Endothelial cell of umbilical vein (primary cell): ENCODE results near the gene EPN1. TPM values are rescaled to one million over a fixed set of nuclear protein-coding genes. Genes with fewer than 3 reads are reported as not detected.

Experiments used
- BruUV-seq: library from RNA; stranded (reverse); fragments of 400-500 nt; replicated peaks from 2 replicates; lab custom pipeline; 2021; lab: Mats Ljungman, UMichigan
- CTCF ChIA-PET: fragments of 300-600, 350-600 bp; sonication (Branson Sonifier 250); formaldehyde crosslinking; loops from one replicate; lab custom pipeline; 2021; ENCODE audit warnings: antibody characterized with exemption, inconsistent platforms; lab: Charles Lee
- POLR2A ChIA-PET: fragments of 300-600, 350-600 bp; sonication (Branson Sonifier 250); formaldehyde crosslinking; loops from one replicate; lab custom pipeline; 2021; ENCODE audit warnings: antibody characterized with exemption, inconsistent platforms; lab: Charles Lee
- DNase-seq: peaks from one replicate; pipeline ENCODE4 v3.0.0-alpha.2; 2011; ENCODE audit warnings: low read depth, low spot score
- FAIRE-seq: peaks from 2 replicates; lab custom pipeline; 2011; peaks lifted over from hg19 to GRCh38; lab: Jason Lieb, UNC
- H2AFZ ChIP-seq: 2 replicates; pipeline ENCODE4 v1.6.0; 2012; ENCODE audit warnings: low read depth, low read length, control low read depth, inconsistent platforms
- H3K27ac ChIP-seq: 2 replicates; pipeline ENCODE4 v1.5.1; 2011; ENCODE audit warnings: low read depth, mild to moderate bottlenecking, control low read depth, low read length, moderate library complexity; ENCODE audit not compliant: insufficient read depth
- H3K27me3 ChIP-seq, 2 experiments: 2 replicates each; pipeline versions ENCODE4 v1.6.0 to v1.6.1; 2011; ENCODE audit warnings: low read length in 2 of 2, mixed read lengths in 1 of 2; ENCODE audit not compliant: control insufficient read depth in 2 of 2, insufficient read depth in 2 of 2
- H3K36me3 ChIP-seq, 2 experiments: 2 replicates in 1 of 2; 3 replicates in 1 of 2; pipeline ENCODE4 v1.5.1; 2011; ENCODE audit warnings: low read length in 2 of 2, mild to moderate bottlenecking in 1 of 2, moderate library complexity in 1 of 2; ENCODE audit not compliant: control insufficient read depth in 2 of 2, insufficient read depth in 2 of 2; ENCODE audit errors: extremely low read depth in 1 of 2
- H3K4me1 ChIP-seq: 3 replicates; pipeline ENCODE4 v1.5.1; 2011; ENCODE audit warnings: mild to moderate bottlenecking, low read length; ENCODE audit not compliant: control insufficient read depth, insufficient read depth; ENCODE audit errors: extremely low read depth
- H3K4me2 ChIP-seq: 2 replicates; pipeline ENCODE4 v1.6.1; 2011; ENCODE audit warnings: low read length, control low read depth, mixed read lengths; ENCODE audit not compliant: insufficient read depth
- H3K4me3 ChIP-seq, 3 experiments: fragments of 200-600 bp in 1 of 3; sonication (generic), shearing (Covaris generic) in 1 of 3; replicated peaks in 1 of 3; 2 replicates each; pipeline ENCODE4 v1.5.1; 2011 to 2016; ENCODE audit warnings: control low read depth in 3 of 3, low read length in 3 of 3, mild to moderate bottlenecking in 2 of 3, inconsistent platforms in 1 of 3, low read depth in 1 of 3, moderate library complexity in 1 of 3; ENCODE audit not compliant: insufficient read depth in 1 of 3
- H3K79me2 ChIP-seq: 2 replicates; pipeline ENCODE4 v1.6.0; 2012; ENCODE audit warnings: low read length, inconsistent platforms; ENCODE audit not compliant: control insufficient read depth, insufficient read depth
- H3K9ac ChIP-seq: replicated peaks from 2 replicates; pipeline ENCODE3; 2011; ENCODE audit warnings: low read length, control low read depth; ENCODE audit not compliant: insufficient read depth; ENCODE audit errors: extremely low read depth
- H3K9me1 ChIP-seq: replicated peaks from 3 replicates; pipeline ENCODE4 v1.6.0; 2011; ENCODE audit warnings: mild to moderate bottlenecking, low read length; ENCODE audit not compliant: control insufficient read depth, insufficient read depth; ENCODE audit errors: extremely low read depth
- H3K9me3 ChIP-seq: replicated peaks from 2 replicates; pipeline ENCODE4 v1.5.1; 2012; ENCODE audit warnings: low read length, inconsistent platforms; ENCODE audit not compliant: control insufficient read depth, insufficient read depth
- H4K20me1 ChIP-seq: replicated peaks from 2 replicates; pipeline ENCODE3; 2011; ENCODE audit warnings: mild to moderate bottlenecking, low read length; ENCODE audit not compliant: control insufficient read depth, insufficient read depth; ENCODE audit errors: extremely low read depth
- EZH2 ChIP-seq: IDR thresholded peaks from 2 replicates; pipeline ENCODE4 v1.6.1; 2012; ENCODE audit warnings: borderline replicate concordance, low read depth, mild to moderate bottlenecking, moderate library complexity, low read length, inconsistent platforms; ENCODE audit not compliant: severe bottlenecking
- FOS ChIP-seq: IDR thresholded peaks from 2 replicates; pipeline ENCODE4 v1.6.1; 2011; ENCODE audit warnings: mild to moderate bottlenecking, low read length, moderate library complexity, borderline replicate concordance; ENCODE audit not compliant: insufficient read depth
- GATA2 ChIP-seq: IDR thresholded peaks from 2 replicates; pipeline ENCODE4 v1.7.0; 2011; ENCODE audit warnings: low read depth, mild to moderate bottlenecking, moderate library complexity, mixed read lengths, low read length; ENCODE audit not compliant: insufficient read length, insufficient read depth
- JUN ChIP-seq: IDR thresholded peaks from 2 replicates; pipeline ENCODE4 v1.6.1; 2011; ENCODE audit warnings: borderline replicate concordance, low read depth; ENCODE audit not compliant: insufficient read length, insufficient read depth
- MYC ChIP-seq: IDR thresholded peaks from one replicate; pipeline ENCODE4 v1.6.1; 2011; ENCODE audit warnings: mild to moderate bottlenecking, low read depth, low read length
- POLR2A ChIP-seq: IDR thresholded peaks from 2 replicates; pipeline ENCODE4 v1.6.1; 2012; ENCODE audit warnings: low read depth, mild to moderate bottlenecking, control low read depth, low read length
- POLR2AphosphoS5 ChIP-seq: IDR thresholded peaks from 2 replicates; pipeline ENCODE4 v1.6.1; 2012; ENCODE audit warnings: low read depth, mild to moderate bottlenecking, control low read depth, low read length, moderate library complexity; ENCODE audit not compliant: insufficient read depth
- dilution Hi-C: fragments of 300-500 bp; cut with MboI; formaldehyde crosslinking; loops from one replicate; pipeline ENCODE4 v1.15.0; 2019; ENCODE audit warnings: low sequenced_read_pairs; ENCODE audit not compliant: extremely low pct_ligation_motif_present
- intact Hi-C: fragments of 100-400 bp; cut with micrococcal nuclease; formaldehyde crosslinking; loops from one replicate; pipeline ENCODE4 v1.10.0; 2022
- polyA plus RNA-seq, 4 experiments: library from polyadenylated mRNA; depleted of rRNA in 3 of 4; stranded (reverse) in 3 of 4; unstranded in 1 of 4; fragments of >200 nt; gene quantifications; 2 replicates each; pipeline versions ENCODE4 v1.2.1 to v1.2.3, GENCODE V29; 2011 to 2012; ENCODE audit warnings: missing spikeins in 1 of 4
- total RNA-seq: library from RNA; stranded (reverse); gene quantifications from 2 replicates; pipeline ENCODE4 v1.2.3, GENCODE V29; 2021
- TF ChIP-seq, protein P1 (sequence below), 2 donors: IDR thresholded peaks; 1 replicate in 1 of 2; 2 replicates in 1 of 2; pipeline ENCODE4 v1.5.1; 2011; ENCODE audit warnings: low read length in 2 of 2, mild to moderate bottlenecking in 2 of 2, moderate library complexity in 2 of 2, control low read depth in 1 of 2, inconsistent platforms in 1 of 2, low read depth in 1 of 2; ENCODE audit not compliant: insufficient read depth in 1 of 2; ENCODE audit errors: extremely low read depth in 1 of 2
- TF ChIP-seq, protein P2 (sequence below): IDR thresholded peaks from 2 replicates; pipeline ENCODE4 v1.6.1; 2011; ENCODE audit not compliant: insufficient read depth, insufficient read length

The EPN1 gene
- total and polyA plus RNA-seq, 2 donors (not counting 3 experiments of a cell fraction or from before 2014, with no cell fraction given): 87.2 to 138 TPM

DNA sequence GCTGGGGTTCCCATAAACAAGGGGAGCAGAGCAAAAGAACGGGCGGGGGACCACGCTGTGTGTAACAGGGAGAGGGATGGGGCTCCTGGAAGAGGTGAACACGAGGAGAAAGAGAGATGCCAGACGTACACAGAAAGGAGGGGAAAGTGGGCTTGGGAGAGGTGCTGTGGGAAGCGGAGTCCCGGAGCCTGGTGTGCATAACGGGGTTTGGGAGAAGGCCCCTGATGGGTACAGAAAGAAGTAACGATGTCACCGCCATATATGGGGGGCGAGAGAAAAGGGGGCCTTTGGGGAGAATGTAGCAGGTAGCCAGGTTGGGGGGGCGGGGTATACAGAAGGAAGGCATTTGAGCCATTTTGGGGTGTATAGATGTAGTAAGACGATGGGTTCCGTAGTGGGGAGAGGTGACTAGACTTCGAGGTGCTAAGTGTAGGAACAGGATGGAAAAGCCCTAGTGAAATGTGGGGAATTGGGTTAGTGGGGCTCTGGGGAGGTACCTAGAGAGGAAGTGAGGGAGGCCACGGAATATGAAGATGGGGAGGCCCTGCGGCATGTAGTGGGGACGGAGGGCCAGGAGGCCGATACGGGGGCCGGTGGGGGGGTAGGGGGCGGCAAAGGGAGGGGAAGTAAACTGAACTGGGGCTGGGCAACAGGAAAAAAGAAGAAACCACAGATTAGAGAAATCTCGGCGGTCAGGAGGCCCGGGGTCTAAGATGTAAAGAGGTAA, 33.4 kb upstream of the EPN1 start:
- peak overlapping the region; percentile 59 to 75 (median 60) for H3K4me3 ChIP-seq
- no TSS peak for BruUV-seq
- dilution Hi-C loops (no loop called here), intact Hi-C loops (loop anchor here (5.0 kb wide), 1 partner anchor 554 kb away; no protein-coding TSS in a partner anchor)
- no peaks in the 10 kb centered on the region for H3K27me3 ChIP-seq
- H3K27ac ChIP-seq: peak overlapping the region; percentile 6
- H3K9me3 ChIP-seq: no peaks in the 10 kb centered on the region
- peaks cover 23% of the 10 kb centered on the region for H3K4me1 ChIP-seq
- no peaks in the 10 kb centered on the region for H4K20me1 ChIP-seq
- ChIA-PET CTCF (interaction anchor here (0.7 to 2.0 kb wide), 4 partner anchors 9 to 13 kb away, joined by 3 to 14 read pairs (median 6); no protein-coding TSS in a partner anchor), POLR2A (interaction anchor here (0.7 to 1.3 kb wide), 3 partner anchors 8 to 15 kb away, joined by 3 to 4 read pairs (median 4); partner anchors contain the start of gene U2AF2)
- H3K79me2 ChIP-seq: peaks cover 27% of the 10 kb centered on the region
- FAIRE-seq (no peak), DNase-seq (no peak)
- TF ChIP-seq, protein P1, sequence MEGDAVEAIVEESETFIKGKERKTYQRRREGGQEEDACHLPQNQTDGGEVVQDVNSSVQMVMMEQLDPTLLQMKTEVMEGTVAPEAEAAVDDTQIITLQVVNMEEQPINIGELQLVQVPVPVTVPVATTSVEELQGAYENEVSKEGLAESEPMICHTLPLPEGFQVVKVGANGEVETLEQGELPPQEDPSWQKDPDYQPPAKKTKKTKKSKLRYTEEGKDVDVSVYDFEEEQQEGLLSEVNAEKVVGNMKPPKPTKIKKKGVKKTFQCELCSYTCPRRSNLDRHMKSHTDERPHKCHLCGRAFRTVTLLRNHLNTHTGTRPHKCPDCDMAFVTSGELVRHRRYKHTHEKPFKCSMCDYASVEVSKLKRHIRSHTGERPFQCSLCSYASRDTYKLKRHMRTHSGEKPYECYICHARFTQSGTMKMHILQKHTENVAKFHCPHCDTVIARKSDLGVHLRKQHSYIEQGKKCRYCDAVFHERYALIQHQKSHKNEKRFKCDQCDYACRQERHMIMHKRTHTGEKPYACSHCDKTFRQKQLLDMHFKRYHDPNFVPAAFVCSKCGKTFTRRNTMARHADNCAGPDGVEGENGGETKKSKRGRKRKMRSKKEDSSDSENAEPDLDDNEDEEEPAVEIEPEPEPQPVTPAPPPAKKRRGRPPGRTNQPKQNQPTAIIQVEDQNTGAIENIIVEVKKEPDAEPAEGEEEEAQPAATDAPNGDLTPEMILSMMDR (IDR thresholded peaks at IDR 0.05; ENCODE audit: extremely low read depth in 1 of 2, insufficient read depth in 1 of 2, low read depth in 1 of 2, low read length in 2 of 2): no peak
- TF ChIP-seq GATA2 (no peak), POLR2AphosphoS5 (no peak), EZH2 (no peak), JUN (no peak), FOS (no peak), MYC (no peak), POLR2A (no peak)
- TF ChIP-seq, protein P2, sequence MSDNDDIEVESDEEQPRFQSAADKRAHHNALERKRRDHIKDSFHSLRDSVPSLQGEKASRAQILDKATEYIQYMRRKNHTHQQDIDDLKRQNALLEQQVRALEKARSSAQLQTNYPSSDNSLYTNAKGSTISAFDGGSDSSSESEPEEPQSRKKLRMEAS: no peak
- H2AFZ ChIP-seq: no peak overlapping the region
- no peaks in the 10 kb centered on the region for H3K9me1 ChIP-seq
- peaks cover 3 to 10% of the 10 kb centered on the region in 2 experiments for H3K36me3 ChIP-seq
- H3K4me2 ChIP-seq: peak overlapping the region; percentile 53
- H3K9ac ChIP-seq: peak overlapping the region; percentile 41
